IMR-90 (cell line): ENCODE data around the gene MLLT3. TPM values are rescaled to one million over a fixed set of nuclear protein-coding genes. Genes with fewer than 3 reads are reported as not detected.

Source experiments
- ATAC-seq: fragments of 200-7000 bp; cut with Tn5 transposase; 2 replicates; pipeline ENCODE4 v1.9.1; 2020; ENCODE audit warnings: low read depth, mild to moderate bottlenecking, moderate library complexity
- BruUV-seq: library from RNA; stranded (reverse); fragments of 400-500 nt; replicated peaks from 2 replicates; lab custom pipeline; 2021; lab: Mats Ljungman, UMichigan
- CTCF ChIA-PET: fragments of 300-600 bp; formaldehyde crosslinking; extraction: SDS; loops from one replicate; lab custom pipeline; 2021; ENCODE audit warnings: antibody characterized with exemption; lab: Yijun Ruan, JAX
- POLR2A ChIA-PET: fragments of 300-600 bp; sonication (Branson Sonifier 250); formaldehyde crosslinking; loops from one replicate; lab custom pipeline; 2022; ENCODE audit warnings: antibody characterized with exemption; ENCODE audit not compliant: unreplicated experiment; lab: Charles Lee
- DNase-seq: peaks from one replicate; pipeline ENCODE4 v3.0.0; 2013
- H2AFZ ChIP-seq: replicated peaks from 2 replicates; pipeline ENCODE3; 2013; ENCODE audit warnings: low read length, mild to moderate bottlenecking; ENCODE audit not compliant: poor library complexity
- H2AK5ac ChIP-seq: 2 replicates; pipeline ENCODE4 v1.6.1; 2013; ENCODE audit warnings: low read depth, low read length, inconsistent platforms
- H2AK9ac ChIP-seq: replicated peaks from 2 replicates; pipeline ENCODE3; 2013; ENCODE audit warnings: mild to moderate bottlenecking, low read depth, low read length, moderate library complexity; ENCODE audit not compliant: poor library complexity
- H2BK120ac ChIP-seq: 2 replicates; pipeline ENCODE4 v1.6.1; 2013; ENCODE audit warnings: low read depth, low read length, inconsistent platforms
- H2BK15ac ChIP-seq: 3 replicates; pipeline ENCODE4 v1.6.1; 2013; ENCODE audit warnings: low read depth, low read length, inconsistent platforms
- H2BK20ac ChIP-seq: 2 replicates; pipeline ENCODE4 v1.6.1; 2013; ENCODE audit warnings: low read depth, mild to moderate bottlenecking, inconsistent platforms, low read length, moderate library complexity
- H2BK5ac ChIP-seq: 2 replicates; pipeline ENCODE4 v1.6.1; 2013; ENCODE audit warnings: mild to moderate bottlenecking, low read depth, low read length, inconsistent platforms; ENCODE audit not compliant: poor library complexity, severe bottlenecking
- H3K14ac ChIP-seq: replicated peaks from 2 replicates; pipeline ENCODE4 v1.6.1; 2013; ENCODE audit warnings: low read depth, low read length, inconsistent platforms
- H3K18ac ChIP-seq: 2 replicates; pipeline ENCODE4 v1.6.1; 2013; ENCODE audit warnings: low read depth, low read length, control low read depth
- H3K23ac ChIP-seq: 2 replicates; pipeline ENCODE4 v1.6.1; 2013; ENCODE audit warnings: low read depth, low read length, inconsistent platforms
- H3K27ac ChIP-seq: 2 replicates; pipeline ENCODE4 v1.5.1; 2013; ENCODE audit warnings: mild to moderate bottlenecking, control low read depth, low read length; ENCODE audit not compliant: insufficient read depth
- H3K27me3 ChIP-seq: 2 replicates; pipeline ENCODE4 v1.6.1; 2013; ENCODE audit warnings: low read length; ENCODE audit not compliant: control insufficient read depth, insufficient read depth
- H3K36me3 ChIP-seq: 2 replicates; pipeline ENCODE4 v1.6.1; 2013; ENCODE audit warnings: low read length, mixed read lengths; ENCODE audit not compliant: control insufficient read depth, insufficient read depth
- H3K4ac ChIP-seq: 2 replicates; pipeline ENCODE4 v1.6.1; 2013; ENCODE audit warnings: low read depth, low read length, inconsistent platforms
- H3K4me1 ChIP-seq: 2 replicates; pipeline ENCODE4 v1.6.1; 2013; ENCODE audit warnings: low read length, mixed read lengths; ENCODE audit not compliant: control insufficient read depth, insufficient read depth
- H3K4me2 ChIP-seq: 2 replicates; pipeline ENCODE4 v1.6.1; 2013; ENCODE audit warnings: low read depth, mild to moderate bottlenecking, control low read depth, low read length, moderate library complexity
- H3K4me3 ChIP-seq: 2 replicates; pipeline ENCODE4 v1.5.1; 2013; ENCODE audit warnings: low read depth, mild to moderate bottlenecking, control low read depth, low read length, moderate library complexity; ENCODE audit not compliant: insufficient read depth
- H3K56ac ChIP-seq: 2 replicates; pipeline ENCODE4 v1.6.1; 2013; ENCODE audit warnings: low read length, inconsistent platforms; ENCODE audit not compliant: insufficient read depth; ENCODE audit errors: extremely low read depth
- H3K79me1 ChIP-seq, 2 experiments: 2 replicates each; pipeline ENCODE4 v1.6.1; 2013; ENCODE audit warnings: low read length in 2 of 2, inconsistent platforms in 1 of 2, low read depth in 1 of 2
- H3K9ac ChIP-seq: 2 replicates; pipeline ENCODE4 v1.6.1; 2013; ENCODE audit warnings: low read depth, low read length, control low read depth
- H3K9me1 ChIP-seq: 2 replicates; pipeline ENCODE4 v1.6.1; 2013; ENCODE audit warnings: low read length, inconsistent platforms; ENCODE audit not compliant: insufficient read depth
- H3K9me3 ChIP-seq: 2 replicates; pipeline ENCODE4 v1.6.1; 2013; ENCODE audit warnings: low read length; ENCODE audit not compliant: control insufficient read depth, insufficient read depth
- H4K20me1 ChIP-seq: 2 replicates; pipeline ENCODE4 v1.6.1; 2013; ENCODE audit warnings: low read length, inconsistent platforms; ENCODE audit not compliant: insufficient read depth
- H4K5ac ChIP-seq: 2 replicates; pipeline ENCODE4 v1.6.1; 2013; ENCODE audit warnings: mild to moderate bottlenecking, low read depth, low read length, control low read depth
- H4K8ac ChIP-seq, 2 experiments: 2 replicates each; pipeline ENCODE4 v1.6.1; 2013; ENCODE audit warnings: low read depth in 2 of 2, low read length in 2 of 2, control low read depth in 1 of 2, inconsistent platforms in 1 of 2
- H4K91ac ChIP-seq: 2 replicates; pipeline ENCODE4 v1.6.1; 2013; ENCODE audit warnings: low read depth, low read length, inconsistent platforms; ENCODE audit not compliant: insufficient read depth
- BHLHE40 ChIP-seq: fragments of 150-350 bp; IDR thresholded peaks from 2 replicates; pipeline ENCODE4 v1.6.1; 2016; ENCODE audit warnings: mild to moderate bottlenecking, low read depth, low read length
- CEBPB ChIP-seq: IDR thresholded peaks from 2 replicates; pipeline ENCODE4 v1.6.1; 2012; ENCODE audit warnings: low read depth, low read length, improper control_type of control experiment
- MAFK ChIP-seq: IDR thresholded peaks from 2 replicates; pipeline ENCODE4 v1.6.1; 2012; ENCODE audit warnings: low read depth, low read length, improper control_type of control experiment
- NFE2L2 ChIP-seq: fragments of 150-350 bp; IDR thresholded peaks from 2 replicates; pipeline ENCODE4 v1.6.1; 2016; ENCODE audit warnings: low read depth, mild to moderate bottlenecking, low read length
- RAD21 ChIP-seq: IDR thresholded peaks from 2 replicates; pipeline ENCODE4 v1.6.1; 2012; ENCODE audit warnings: low read length, improper control_type of control experiment
- RCOR1 ChIP-seq: IDR thresholded peaks from 2 replicates; pipeline ENCODE4 v1.6.1; 2012; ENCODE audit warnings: mild to moderate bottlenecking, low read length, improper control_type of control experiment; ENCODE audit not compliant: insufficient replicate concordance
- RFX5 ChIP-seq: IDR thresholded peaks from 2 replicates; pipeline ENCODE4 v1.8.0; 2012; ENCODE audit warnings: low read depth, mild to moderate bottlenecking, low read length, moderate library complexity
- SMC3 ChIP-seq: fragments of 150-350 bp; IDR thresholded peaks from 2 replicates; pipeline ENCODE4 v1.6.1; 2016; ENCODE audit warnings: low read depth, mild to moderate bottlenecking, antibody characterized with exemption, low read length, moderate library complexity
- USF2 ChIP-seq: fragments of 150-350 bp; IDR thresholded peaks from 2 replicates; pipeline ENCODE4 v1.6.1; 2017; ENCODE audit warnings: mild to moderate bottlenecking, antibody characterized with exemption, low read length, low read depth
- WGBS, 2 experiments: methylation state at CpG; one replicate each; pipeline versions ENCODE4 v1.1.5 to v1.1.7; 2013; ENCODE audit warnings: missing lambda C conversion rate in 2 of 2; ENCODE audit not compliant: insufficient read length in 1 of 2; ENCODE audit errors: extremely low coverage in 2 of 2; 5-methylcytosine and 5-hydroxymethylcytosine counted together
- dilution Hi-C: fragments of 300-500 bp; cut with HindIII; formaldehyde crosslinking; loops from one replicate; pipeline ENCODE4 v1.14.3; 2018; ENCODE audit warnings: low sequenced_read_pairs; ENCODE audit not compliant: unreplicated experiment
- in situ Hi-C: fragments of 300-500 bp; cut with MboI; formaldehyde crosslinking; loops from 3 replicates; pipeline ENCODE4 v1.14.3; 2019; ENCODE audit warnings: low sequenced_read_pairs, inconsistent platforms, mixed read lengths
- intact Hi-C: fragments of 100-400 bp; cut with micrococcal nuclease; formaldehyde crosslinking; loops from 2 replicates; pipeline ENCODE4 v1.10.0; 2022
- polyA plus RNA-seq, 3 experiments: library from polyadenylated mRNA; depleted of rRNA; stranded (reverse); fragments of >200 nt; gene quantifications; 2 replicates each; pipeline ENCODE4 v1.2.3, GENCODE V29; 2012; ENCODE audit warnings: low replicate concordance in 1 of 3
- total RNA-seq: library from RNA; depleted of rRNA; stranded (reverse); fragments of >200 nt; gene quantifications from 2 replicates; pipeline ENCODE4 v1.2.3, GENCODE V29; 2012
- TF ChIP-seq, protein P1 (sequence below): conservative IDR thresholded peaks from 2 replicates; pipeline ENCODE4 v1.5.1; 2012; ENCODE audit warnings: mild to moderate bottlenecking, low read depth, low read length, improper control_type of control experiment

The MLLT3 gene
- total and polyA plus RNA-seq, 2 of the 4 experiments (the other 2 are of a cell fraction), result 10.4 to 21.1 TPM

GRCh38 chr9:20552874-20553557 is 69.3 kb downstream of the MLLT3 start (continued):
- TF ChIP-seq MAFK, result no peak

- no peak for TF ChIP-seq SMC3
- no peak for TF ChIP-seq RAD21
- no peak for TF ChIP-seq NFE2L2
- no peak for TF ChIP-seq RCOR1
- TF ChIP-seq, protein P1, sequence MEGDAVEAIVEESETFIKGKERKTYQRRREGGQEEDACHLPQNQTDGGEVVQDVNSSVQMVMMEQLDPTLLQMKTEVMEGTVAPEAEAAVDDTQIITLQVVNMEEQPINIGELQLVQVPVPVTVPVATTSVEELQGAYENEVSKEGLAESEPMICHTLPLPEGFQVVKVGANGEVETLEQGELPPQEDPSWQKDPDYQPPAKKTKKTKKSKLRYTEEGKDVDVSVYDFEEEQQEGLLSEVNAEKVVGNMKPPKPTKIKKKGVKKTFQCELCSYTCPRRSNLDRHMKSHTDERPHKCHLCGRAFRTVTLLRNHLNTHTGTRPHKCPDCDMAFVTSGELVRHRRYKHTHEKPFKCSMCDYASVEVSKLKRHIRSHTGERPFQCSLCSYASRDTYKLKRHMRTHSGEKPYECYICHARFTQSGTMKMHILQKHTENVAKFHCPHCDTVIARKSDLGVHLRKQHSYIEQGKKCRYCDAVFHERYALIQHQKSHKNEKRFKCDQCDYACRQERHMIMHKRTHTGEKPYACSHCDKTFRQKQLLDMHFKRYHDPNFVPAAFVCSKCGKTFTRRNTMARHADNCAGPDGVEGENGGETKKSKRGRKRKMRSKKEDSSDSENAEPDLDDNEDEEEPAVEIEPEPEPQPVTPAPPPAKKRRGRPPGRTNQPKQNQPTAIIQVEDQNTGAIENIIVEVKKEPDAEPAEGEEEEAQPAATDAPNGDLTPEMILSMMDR, result no peak
- TF ChIP-seq BHLHE40, result no peak
- no peak for TF ChIP-seq USF2
- no peak for TF ChIP-seq CEBPB
- no peak for TF ChIP-seq RFX5
- Histone ChIP-seq H3K14ac (no peak overlapping the region), H3K4me2 (no peak overlapping the region), H4K8ac (no peak overlapping the region), H2AK9ac (no peak overlapping the region), H3K56ac (no peak overlapping the region), H2BK5ac (no peak overlapping the region), H3K9ac (no peak overlapping the region), H3K18ac (no peak overlapping the region), H2AK5ac (no peak overlapping the region), H3K36me3 (no peaks in the 10 kb centered on the region), H2BK15ac (no peak overlapping the region), H2AFZ (no peak overlapping the region), H4K91ac (no peak overlapping the region), H2BK120ac (no peak overlapping the region), H3K4me1 (peaks cover 5% of the 10 kb centered on the region; the same call in 1 of the 2 replicates), H3K23ac (no peak overlapping the region), H3K4ac (no peak overlapping the region), H3K4me3 (no peak overlapping the region), H3K27me3 (no peaks in the 10 kb centered on the region), H3K79me1 (peaks cover 38 to 56% of the 10 kb centered on the region in 2 experiments), H3K9me3 (no peaks in the 10 kb centered on the region), H3K27ac (no peak overlapping the region), H3K9me1 (no peaks in the 10 kb centered on the region; the same call in 1 of the 2 replicates), H4K5ac (no peak overlapping the region), H2BK20ac (no peak overlapping the region), H4K20me1 (no peaks in the 10 kb centered on the region)
- ChIA-PET CTCF (no interaction called here), POLR2A (no interaction called here)
- intact Hi-C loops (loop anchor here (2.0 to 10.0 kb wide), 4 partner anchors 71 to 627 kb away; partner anchors contain the start of gene MLLT3), dilution Hi-C loops (no loop called here), in situ Hi-C loops (no loop called here)
- WGBS, 2 experiments, result 83% methylated on average over 1 of the region's 5 CpGs; no CpG with 5 or more reads in 1 of the 2 experiments
- no TSS peak for BruUV-seq
- no peak for DNase-seq
- no peak for ATAC-seq
Observed at GRCh38 chr9:20551835-20552234, 70.5 kb downstream of the MLLT3 start.
